WTC11 (cell line): ENCODE results near the gene LRRC23. TPM values are rescaled to one million over a fixed set of nuclear protein-coding genes. Genes with fewer than 3 reads are reported as not detected.
"Not testable (repeated sequence)": the region's sequence is repeated elsewhere in the genome, so short reads cannot be mapped to it uniquely, and the experiment has no call there.

Experiments
- ATAC-seq: fragments of 200-7000 bp; cut with Tn5 transposase; 2 replicates; pipeline ENCODE4 v1.10.0; 2021; ENCODE audit warnings: mild to moderate bottlenecking, moderate library complexity
- CTCF ChIA-PET: fragments of 300-600 bp; sonication (Branson Sonifier 250); formaldehyde crosslinking; loops from one replicate; lab custom pipeline; 2021; ENCODE audit warnings: antibody characterized with exemption; lab: Charles Lee
- POLR2A ChIA-PET: fragments of 350-600 bp; sonication (Branson Sonifier 250); formaldehyde crosslinking; loops from one replicate; lab custom pipeline; 2021; ENCODE audit warnings: antibody characterized with exemption; lab: Charles Lee
- DNase-seq: peaks from one replicate; pipeline ENCODE4 v3.0.0; 2021; ENCODE audit warnings: low spot score
- H3K27ac Mint-ChIP-seq: 2 replicates; pipeline ENCODE4 v1.8.0; 2021; ENCODE audit warnings: mixed read lengths
- H3K27me3 Mint-ChIP-seq: 2 replicates; pipeline ENCODE4 v1.8.0; 2021; ENCODE audit warnings: low read depth, mild to moderate bottlenecking, moderate library complexity, mixed read lengths
- H3K36me3 Mint-ChIP-seq: 2 replicates; pipeline ENCODE4 v1.8.0; 2021; ENCODE audit warnings: mixed read lengths
- H3K4me1 Mint-ChIP-seq: 2 replicates; pipeline ENCODE4 v1.8.0; 2022; ENCODE audit warnings: mixed read lengths
- H3K4me3 Mint-ChIP-seq: 2 replicates; pipeline ENCODE4 v1.8.0; 2021; ENCODE audit warnings: mild to moderate bottlenecking, moderate library complexity, mixed read lengths
- H3K9me3 Mint-ChIP-seq: 2 replicates; pipeline ENCODE4 v1.8.0; 2021; ENCODE audit warnings: mixed read lengths
- FOXK1 ChIP-seq: sonication (generic); formaldehyde crosslinking; IDR thresholded peaks from 2 replicates; pipeline ENCODE4 v1.8.0; 2022; ENCODE audit warnings: mild to moderate bottlenecking, moderate library complexity, missing genetic modification reagents
- PRRX2 ChIP-seq: fragments of 250-450 bp; sonication (Bioruptor Pico); IDR thresholded peaks from 2 replicates; pipeline ENCODE4 v1.8.0; 2021; ENCODE audit warnings: mild to moderate bottlenecking
- RELA ChIP-seq: sonication (generic); formaldehyde crosslinking; IDR thresholded peaks from 2 replicates; pipeline ENCODE4 v1.8.1; 2022; ENCODE audit warnings: missing genetic modification reagents, mild to moderate bottlenecking, borderline replicate concordance
- SOX15 ChIP-seq: fragments of 250-450 bp; sonication (Bioruptor Pico); IDR thresholded peaks from 2 replicates; pipeline ENCODE4 v1.9.0; 2021; ENCODE audit warnings: mild to moderate bottlenecking
- ZNF416 ChIP-seq: fragments of 250-450 bp; sonication (Bioruptor Pico); IDR thresholded peaks from 2 replicates; pipeline ENCODE4 v1.9.0; 2021; ENCODE audit warnings: mild to moderate bottlenecking, inconsistent platforms
- total RNA-seq: library from RNA; stranded (reverse); gene quantifications from 3 replicates; pipeline ENCODE4 v1.2.3, GENCODE V29; 2021
- TF ChIP-seq, protein P1 (sequence below): sonication (generic); formaldehyde crosslinking; IDR thresholded peaks from 2 replicates; pipeline ENCODE4 v1.8.1; 2022; ENCODE audit warnings: mild to moderate bottlenecking, missing genetic modification reagents, moderate library complexity, borderline replicate concordance
- TF ChIP-seq, protein P2 (sequence below): sonication (generic); formaldehyde crosslinking; conservative IDR thresholded peaks from 2 replicates; pipeline ENCODE4 v1.8.1; 2023; ENCODE audit warnings: mild to moderate bottlenecking, low read depth, missing genetic modification reagents, moderate library complexity
- TF ChIP-seq, protein P3 (sequence below): sonication (generic); formaldehyde crosslinking; IDR thresholded peaks from 2 replicates; pipeline ENCODE4 v1.8.1; 2023; ENCODE audit warnings: mild to moderate bottlenecking, missing genetic modification reagents
- TF ChIP-seq, protein P4 (sequence below): fragments of 250-450 bp; sonication (Bioruptor Pico); conservative IDR thresholded peaks from 2 replicates; pipeline ENCODE4 v1.9.0; 2021; ENCODE audit warnings: mild to moderate bottlenecking
- TF ChIP-seq, protein P5 (sequence below): sonication (generic); formaldehyde crosslinking; IDR thresholded peaks from 2 replicates; pipeline ENCODE4 v1.8.0; 2022; ENCODE audit warnings: mild to moderate bottlenecking, missing genetic modification reagents
- TF ChIP-seq, protein P6 (sequence below): fragments of 250-450 bp; sonication (Bioruptor Pico); IDR thresholded peaks from 2 replicates; pipeline ENCODE4 v1.9.0; 2021; ENCODE audit warnings: mild to moderate bottlenecking

Gene LRRC23
- total RNA-seq, 1 experiment from 2014 or later: 3.1 TPM

DNA sequence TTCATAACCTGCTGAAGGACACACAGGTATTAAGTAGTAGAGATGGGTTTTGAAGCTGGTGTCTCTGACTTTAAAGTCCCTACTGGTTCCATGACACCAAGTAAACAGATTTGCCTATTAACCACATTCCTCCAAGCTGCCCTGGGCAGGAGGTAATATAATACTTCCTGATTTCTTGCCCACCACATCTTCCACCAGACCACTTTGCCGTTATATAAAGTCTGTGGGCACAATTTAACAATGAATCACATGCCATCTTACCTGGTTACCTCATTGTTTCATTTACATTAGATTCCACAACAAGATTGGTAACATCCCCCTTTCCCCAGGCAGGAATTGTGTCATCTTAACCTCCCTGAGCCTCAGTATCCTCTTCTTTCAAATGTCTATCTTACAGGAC lies 900 bp upstream of the LRRC23 start (continued):
- TF ChIP-seq, protein P1, sequence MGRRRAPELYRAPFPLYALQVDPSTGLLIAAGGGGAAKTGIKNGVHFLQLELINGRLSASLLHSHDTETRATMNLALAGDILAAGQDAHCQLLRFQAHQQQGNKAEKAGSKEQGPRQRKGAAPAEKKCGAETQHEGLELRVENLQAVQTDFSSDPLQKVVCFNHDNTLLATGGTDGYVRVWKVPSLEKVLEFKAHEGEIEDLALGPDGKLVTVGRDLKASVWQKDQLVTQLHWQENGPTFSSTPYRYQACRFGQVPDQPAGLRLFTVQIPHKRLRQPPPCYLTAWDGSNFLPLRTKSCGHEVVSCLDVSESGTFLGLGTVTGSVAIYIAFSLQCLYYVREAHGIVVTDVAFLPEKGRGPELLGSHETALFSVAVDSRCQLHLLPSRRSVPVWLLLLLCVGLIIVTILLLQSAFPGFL: no peak
- TF ChIP-seq, protein P2, sequence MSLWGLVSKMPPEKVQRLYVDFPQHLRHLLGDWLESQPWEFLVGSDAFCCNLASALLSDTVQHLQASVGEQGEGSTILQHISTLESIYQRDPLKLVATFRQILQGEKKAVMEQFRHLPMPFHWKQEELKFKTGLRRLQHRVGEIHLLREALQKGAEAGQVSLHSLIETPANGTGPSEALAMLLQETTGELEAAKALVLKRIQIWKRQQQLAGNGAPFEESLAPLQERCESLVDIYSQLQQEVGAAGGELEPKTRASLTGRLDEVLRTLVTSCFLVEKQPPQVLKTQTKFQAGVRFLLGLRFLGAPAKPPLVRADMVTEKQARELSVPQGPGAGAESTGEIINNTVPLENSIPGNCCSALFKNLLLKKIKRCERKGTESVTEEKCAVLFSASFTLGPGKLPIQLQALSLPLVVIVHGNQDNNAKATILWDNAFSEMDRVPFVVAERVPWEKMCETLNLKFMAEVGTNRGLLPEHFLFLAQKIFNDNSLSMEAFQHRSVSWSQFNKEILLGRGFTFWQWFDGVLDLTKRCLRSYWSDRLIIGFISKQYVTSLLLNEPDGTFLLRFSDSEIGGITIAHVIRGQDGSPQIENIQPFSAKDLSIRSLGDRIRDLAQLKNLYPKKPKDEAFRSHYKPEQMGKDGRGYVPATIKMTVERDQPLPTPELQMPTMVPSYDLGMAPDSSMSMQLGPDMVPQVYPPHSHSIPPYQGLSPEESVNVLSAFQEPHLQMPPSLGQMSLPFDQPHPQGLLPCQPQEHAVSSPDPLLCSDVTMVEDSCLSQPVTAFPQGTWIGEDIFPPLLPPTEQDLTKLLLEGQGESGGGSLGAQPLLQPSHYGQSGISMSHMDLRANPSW (CRISPR knock-in tag): no peak
- TF ChIP-seq FOXK1 (CRISPR knock-in tag): no peak

DNA sequence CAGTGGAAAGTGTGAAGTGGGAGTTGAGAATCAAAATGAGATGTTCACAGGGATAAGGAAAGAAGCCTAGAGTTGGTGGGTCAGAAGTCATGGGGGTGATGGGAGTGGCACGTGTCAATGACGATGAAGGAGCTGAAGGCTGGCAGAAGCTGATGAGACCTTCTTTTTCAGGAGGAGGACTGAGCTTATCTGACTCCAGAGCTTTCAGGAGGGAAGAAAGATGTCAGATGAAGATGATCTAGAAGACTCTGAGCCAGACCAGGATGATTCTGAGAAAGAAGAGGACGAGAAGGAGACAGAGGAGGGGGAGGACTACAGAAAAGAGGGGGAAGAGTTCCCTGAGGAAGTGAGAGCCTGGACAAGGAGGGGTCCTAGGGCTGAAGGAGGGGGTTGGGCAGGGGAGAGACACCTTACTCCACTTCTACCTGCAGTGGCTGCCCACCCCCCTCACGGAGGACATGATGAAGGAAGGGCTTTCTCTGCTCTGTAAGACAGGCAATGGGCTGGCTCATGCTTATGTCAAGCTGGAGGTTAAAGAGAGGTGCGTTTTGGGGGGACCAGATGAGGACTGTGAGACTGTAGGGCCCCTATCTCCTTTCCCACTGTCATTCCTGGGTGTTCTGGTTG lies 905 bp downstream of the LRRC23 start:
- ChIA-PET CTCF (interaction anchor here (1.4 to 8.0 kb wide), 6 partner anchors 14 to 36 kb away, joined by 3 to 53 read pairs (median 11); partner anchors contain the start of gene SPSB2), POLR2A (interaction anchor here (1.0 to 2.1 kb wide), 6 partner anchors 14 to 84 kb away, joined by 3 to 12 read pairs (median 6); partner anchors contain the start of genes C12orf57, GPR162, RNU7-1 and SPSB2)
- Mint-ChIP-seq H3K36me3 (no peaks in the 10 kb centered on the region), H3K27ac (no peak overlapping the region), H3K4me1 (peaks cover 3% of the 10 kb centered on the region; the same call in 1 of the 2 replicates), H3K9me3 (no peaks in the 10 kb centered on the region), H3K4me3 (no peak overlapping the region), H3K27me3 (peaks cover 6% of the 10 kb centered on the region)
- DNase-seq: no peak
- no peak for TF ChIP-seq ZNF416
- ATAC-seq: no peak

DNA sequence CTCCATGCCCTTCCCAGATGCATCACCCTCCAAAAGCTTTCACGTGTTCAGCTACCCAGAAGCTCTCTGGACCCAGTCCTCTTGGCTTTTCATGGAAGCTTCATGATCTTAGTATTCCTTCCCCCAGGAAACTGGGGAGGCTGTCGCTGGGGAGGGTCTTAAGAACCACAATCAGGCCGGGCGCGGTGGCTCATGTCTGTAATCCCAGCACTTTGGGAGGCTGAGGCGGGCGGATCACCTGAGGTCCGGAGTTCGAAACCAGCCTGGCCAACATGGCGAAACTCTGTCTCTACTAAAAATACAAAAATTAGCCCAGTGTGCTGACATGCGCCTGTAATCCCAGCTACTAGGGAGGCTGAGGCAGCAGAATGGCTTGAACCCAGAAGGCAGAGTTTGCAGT lies 3.5 kb downstream of the LRRC23 start:
- not testable (repeated sequence) for H3K9me3 Mint-ChIP-seq, H3K4me3 Mint-ChIP-seq, H3K27ac Mint-ChIP-seq, ATAC-seq, H3K4me1 Mint-ChIP-seq, DNase-seq, H3K36me3 Mint-ChIP-seq
- peaks cover 14% of the 10 kb centered on the region for H3K27me3 Mint-ChIP-seq
- POLR2A ChIA-PET: interaction anchor here (0.6 to 1.1 kb wide), 2 partner anchors 38 to 87 kb away, joined by 3 to 8 read pairs; no protein-coding TSS in a partner anchor
- CTCF ChIA-PET: interaction anchor here (0.6 to 8.0 kb wide), 4 partner anchors 17 to 71 kb away, joined by 3 to 53 read pairs (median 6); partner anchors contain the start of gene SPSB2

DNA sequence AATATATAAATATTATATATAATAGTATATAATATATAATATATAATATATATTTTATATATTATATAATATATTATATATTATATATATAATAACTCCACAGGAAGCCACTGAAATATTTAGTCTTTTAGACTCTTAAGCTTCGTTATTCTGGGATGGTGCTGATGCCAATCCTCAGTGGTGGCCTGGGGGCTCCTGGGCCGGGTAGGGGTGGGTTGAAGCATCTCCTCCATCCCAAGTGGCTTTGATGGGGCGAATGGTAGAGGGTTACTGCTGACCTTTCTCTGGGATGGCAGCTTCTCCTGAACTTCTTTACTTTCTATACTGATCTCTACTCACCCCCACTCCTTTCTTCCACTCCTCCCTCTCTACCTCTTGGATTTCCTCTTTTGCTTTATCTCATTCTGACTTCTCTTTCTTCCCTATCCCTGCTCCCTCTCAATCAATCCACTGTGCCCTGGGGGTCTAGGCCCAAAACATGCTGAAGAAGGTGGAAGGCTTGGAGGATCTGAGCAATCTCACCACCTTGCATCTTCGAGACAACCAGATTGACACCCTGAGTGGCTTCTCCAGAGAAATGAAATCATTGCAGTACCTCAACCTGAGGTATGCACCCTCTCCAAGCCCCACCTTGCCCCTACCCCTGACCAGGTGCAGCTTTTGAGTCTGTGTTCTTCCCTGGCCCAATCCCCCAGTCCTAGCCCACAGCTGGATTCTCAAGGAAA lies 5.0 kb downstream of the LRRC23 start:
- ChIA-PET POLR2A (no interaction called here), CTCF (interaction anchor here (4.4 to 9.1 kb wide), 3 partner anchors 16 to 37 kb away, joined by 17 to 53 read pairs (median 45); partner anchors contain the start of gene SPSB2)
- DNase-seq (no peak), ATAC-seq (no peak)
- Mint-ChIP-seq H3K36me3 (no peaks in the 10 kb centered on the region), H3K4me3 (no peak overlapping the region), H3K27me3 (peaks cover 17% of the 10 kb centered on the region), H3K4me1 (peaks cover 14% of the 10 kb centered on the region), H3K9me3 (no peaks in the 10 kb centered on the region), H3K27ac (no peak overlapping the region)
- TF ChIP-seq SOX15 (CRISPR knock-in tag) (no peak), ZNF416 (no peak), PRRX2 (CRISPR knock-in tag) (no peak), RELA (CRISPR knock-in tag) (no peak)
- TF ChIP-seq, protein P3, sequence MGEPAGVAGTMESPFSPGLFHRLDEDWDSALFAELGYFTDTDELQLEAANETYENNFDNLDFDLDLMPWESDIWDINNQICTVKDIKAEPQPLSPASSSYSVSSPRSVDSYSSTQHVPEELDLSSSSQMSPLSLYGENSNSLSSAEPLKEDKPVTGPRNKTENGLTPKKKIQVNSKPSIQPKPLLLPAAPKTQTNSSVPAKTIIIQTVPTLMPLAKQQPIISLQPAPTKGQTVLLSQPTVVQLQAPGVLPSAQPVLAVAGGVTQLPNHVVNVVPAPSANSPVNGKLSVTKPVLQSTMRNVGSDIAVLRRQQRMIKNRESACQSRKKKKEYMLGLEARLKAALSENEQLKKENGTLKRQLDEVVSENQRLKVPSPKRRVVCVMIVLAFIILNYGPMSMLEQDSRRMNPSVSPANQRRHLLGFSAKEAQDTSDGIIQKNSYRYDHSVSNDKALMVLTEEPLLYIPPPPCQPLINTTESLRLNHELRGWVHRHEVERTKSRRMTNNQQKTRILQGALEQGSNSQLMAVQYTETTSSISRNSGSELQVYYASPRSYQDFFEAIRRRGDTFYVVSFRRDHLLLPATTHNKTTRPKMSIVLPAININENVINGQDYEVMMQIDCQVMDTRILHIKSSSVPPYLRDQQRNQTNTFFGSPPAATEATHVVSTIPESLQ: no peak
- TF ChIP-seq, protein P4, sequence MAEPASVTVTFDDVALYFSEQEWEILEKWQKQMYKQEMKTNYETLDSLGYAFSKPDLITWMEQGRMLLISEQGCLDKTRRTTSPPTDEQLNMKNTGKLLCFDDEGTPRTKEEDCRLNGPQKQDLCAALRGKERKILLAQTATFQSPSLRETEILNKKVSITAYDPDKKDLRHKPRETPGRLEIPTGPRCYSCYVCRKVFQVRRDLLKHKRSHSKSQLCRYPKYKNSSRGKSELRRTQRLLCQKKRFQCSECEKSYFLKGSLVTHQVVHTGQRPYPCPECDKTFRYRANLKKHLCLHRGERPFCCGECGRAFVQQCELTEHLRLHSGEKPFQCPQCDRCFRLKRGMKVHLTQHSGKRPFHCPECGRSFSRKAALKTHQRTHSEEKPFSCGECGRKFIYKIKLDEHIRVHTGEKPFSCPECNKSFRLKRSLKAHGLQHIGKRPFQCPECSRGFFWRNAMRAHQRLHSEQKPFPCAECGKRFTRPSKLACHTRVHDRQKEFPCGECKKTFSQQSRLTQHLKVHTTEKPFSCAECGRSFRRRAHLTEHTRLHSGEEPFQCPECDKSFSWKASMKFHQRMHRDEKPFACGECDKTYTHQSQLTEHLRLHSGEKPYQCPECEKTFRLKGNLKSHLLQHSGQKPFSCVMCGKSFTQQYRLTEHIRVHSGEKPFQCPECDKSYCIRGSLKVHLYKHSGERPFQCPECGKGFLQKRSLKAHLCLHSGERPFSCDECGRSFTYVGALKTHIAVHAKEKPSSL (CRISPR knock-in tag): no peak
- TF ChIP-seq, protein P5, sequence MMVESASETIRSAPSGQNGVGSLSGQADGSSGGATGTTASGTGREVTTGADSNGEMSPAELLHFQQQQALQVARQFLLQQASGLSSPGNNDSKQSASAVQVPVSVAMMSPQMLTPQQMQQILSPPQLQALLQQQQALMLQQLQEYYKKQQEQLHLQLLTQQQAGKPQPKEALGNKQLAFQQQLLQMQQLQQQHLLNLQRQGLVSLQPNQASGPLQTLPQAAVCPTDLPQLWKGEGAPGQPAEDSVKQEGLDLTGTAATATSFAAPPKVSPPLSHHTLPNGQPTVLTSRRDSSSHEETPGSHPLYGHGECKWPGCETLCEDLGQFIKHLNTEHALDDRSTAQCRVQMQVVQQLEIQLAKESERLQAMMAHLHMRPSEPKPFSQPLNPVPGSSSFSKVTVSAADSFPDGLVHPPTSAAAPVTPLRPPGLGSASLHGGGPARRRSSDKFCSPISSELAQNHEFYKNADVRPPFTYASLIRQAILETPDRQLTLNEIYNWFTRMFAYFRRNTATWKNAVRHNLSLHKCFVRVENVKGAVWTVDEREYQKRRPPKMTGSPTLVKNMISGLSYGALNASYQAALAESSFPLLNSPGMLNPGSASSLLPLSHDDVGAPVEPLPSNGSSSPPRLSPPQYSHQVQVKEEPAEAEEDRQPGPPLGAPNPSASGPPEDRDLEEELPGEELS: no peak
- TF ChIP-seq, protein P6, sequence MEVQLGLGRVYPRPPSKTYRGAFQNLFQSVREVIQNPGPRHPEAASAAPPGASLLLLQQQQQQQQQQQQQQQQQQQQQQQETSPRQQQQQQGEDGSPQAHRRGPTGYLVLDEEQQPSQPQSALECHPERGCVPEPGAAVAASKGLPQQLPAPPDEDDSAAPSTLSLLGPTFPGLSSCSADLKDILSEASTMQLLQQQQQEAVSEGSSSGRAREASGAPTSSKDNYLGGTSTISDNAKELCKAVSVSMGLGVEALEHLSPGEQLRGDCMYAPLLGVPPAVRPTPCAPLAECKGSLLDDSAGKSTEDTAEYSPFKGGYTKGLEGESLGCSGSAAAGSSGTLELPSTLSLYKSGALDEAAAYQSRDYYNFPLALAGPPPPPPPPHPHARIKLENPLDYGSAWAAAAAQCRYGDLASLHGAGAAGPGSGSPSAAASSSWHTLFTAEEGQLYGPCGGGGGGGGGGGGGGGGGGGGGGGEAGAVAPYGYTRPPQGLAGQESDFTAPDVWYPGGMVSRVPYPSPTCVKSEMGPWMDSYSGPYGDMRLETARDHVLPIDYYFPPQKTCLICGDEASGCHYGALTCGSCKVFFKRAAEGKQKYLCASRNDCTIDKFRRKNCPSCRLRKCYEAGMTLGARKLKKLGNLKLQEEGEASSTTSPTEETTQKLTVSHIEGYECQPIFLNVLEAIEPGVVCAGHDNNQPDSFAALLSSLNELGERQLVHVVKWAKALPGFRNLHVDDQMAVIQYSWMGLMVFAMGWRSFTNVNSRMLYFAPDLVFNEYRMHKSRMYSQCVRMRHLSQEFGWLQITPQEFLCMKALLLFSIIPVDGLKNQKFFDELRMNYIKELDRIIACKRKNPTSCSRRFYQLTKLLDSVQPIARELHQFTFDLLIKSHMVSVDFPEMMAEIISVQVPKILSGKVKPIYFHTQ (CRISPR knock-in tag): no peak
